Kidney tubule cell (primary cell): ENCODE measurements around the gene SLC10A7.

Source experiments
- DNase-seq: peaks from one replicate; pipeline ENCODE4 v3.0.0-alpha.2; 2018; ENCODE audit warnings: low spot score

The SLC10A7 gene

DNA sequence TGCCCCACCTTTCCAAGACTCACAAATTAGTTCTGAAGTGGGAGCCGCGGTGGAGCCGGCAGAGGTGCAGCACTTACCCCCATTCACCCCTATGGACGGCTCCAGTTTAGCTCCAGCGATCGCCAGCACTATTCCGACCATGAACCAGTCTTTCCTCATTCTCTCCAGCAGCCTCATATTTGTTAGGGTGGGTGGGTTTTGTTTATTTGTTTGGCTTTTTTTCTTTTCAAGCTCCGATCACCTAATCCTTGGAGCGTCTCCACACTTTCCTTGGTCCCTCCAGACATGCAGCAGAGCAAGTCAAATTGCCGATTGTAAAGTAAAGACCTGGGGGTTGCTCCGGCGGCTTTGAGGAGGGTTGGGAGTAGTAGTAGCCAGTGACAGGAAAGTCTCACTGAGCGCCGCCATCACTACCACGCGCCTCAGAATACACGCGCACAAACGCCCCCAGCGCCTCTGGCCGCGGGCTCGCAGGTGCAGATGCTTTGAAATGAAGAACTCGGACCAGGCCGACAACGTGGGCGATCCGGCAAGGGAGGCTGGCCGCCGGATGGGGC lies at the start of gene SLC10A7:
Gene SLC10A7, minus strand, starts transcription at position 400 of the 557 bp plus-strand sequence. Its CDS starts 223 bp downstream, at position 177.
- peak; percentile 75 for DNase-seq

DNA sequence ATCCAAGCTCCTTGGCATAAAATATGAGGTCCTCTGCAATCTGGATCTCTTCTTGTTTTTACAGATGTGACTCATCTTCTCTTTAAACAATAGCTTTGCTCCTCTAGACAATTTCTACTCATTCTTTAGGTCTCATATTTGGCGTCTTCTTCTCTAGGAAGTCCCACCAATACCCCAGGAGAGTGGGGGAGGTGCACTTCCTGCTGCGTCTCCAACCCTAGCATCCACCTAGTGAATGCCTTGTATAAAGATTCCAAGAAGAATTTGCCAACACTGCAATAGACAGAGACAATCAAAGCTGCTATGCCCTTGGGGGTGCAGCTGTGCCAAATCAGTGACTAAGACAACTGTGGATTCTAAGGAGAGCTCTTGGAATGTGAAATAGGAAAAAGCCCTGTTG lies 45.7 kb upstream of the SLC10A7 start:
- no peak for DNase-seq

DNA sequence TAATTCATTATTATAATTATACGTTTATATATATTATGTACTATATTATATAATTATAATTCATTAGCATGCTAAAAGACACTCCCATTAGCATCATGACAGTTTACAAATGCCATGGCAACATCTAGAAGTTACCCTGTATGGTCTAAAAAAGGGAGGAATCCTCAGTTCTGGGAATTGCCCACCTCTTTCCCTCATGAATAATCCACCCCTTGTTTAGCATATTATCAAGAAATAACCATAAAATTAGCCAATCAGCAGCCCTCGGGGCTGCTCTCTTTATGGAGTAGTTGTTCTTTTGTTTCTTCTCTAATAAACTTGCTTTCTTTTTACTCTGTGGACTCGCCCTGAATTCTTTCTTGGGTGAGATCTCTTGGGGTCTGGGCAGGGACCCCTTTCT lies 42.8 kb upstream of the SLC10A7 start:
- DNase-seq: no peak

DNA sequence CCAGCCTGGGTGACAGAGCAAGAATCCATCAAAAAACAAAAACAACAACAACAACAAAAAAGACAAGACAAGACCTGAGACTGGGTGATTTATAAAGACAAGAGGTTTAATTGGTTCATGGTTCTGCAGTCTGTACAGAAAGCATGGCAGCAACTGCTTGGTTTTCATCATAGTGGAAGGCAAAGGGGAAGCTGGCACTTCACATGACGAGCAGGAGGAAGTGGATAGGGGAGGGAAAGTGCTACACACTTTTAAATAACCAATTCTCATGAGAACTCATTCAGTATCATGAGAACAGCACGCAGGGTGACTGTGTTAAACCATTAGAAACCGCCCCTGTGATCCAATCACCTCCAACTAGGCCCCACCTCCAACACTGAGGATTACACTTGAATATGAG lies 28.4 kb upstream of the SLC10A7 start:
- no peak for DNase-seq

DNA sequence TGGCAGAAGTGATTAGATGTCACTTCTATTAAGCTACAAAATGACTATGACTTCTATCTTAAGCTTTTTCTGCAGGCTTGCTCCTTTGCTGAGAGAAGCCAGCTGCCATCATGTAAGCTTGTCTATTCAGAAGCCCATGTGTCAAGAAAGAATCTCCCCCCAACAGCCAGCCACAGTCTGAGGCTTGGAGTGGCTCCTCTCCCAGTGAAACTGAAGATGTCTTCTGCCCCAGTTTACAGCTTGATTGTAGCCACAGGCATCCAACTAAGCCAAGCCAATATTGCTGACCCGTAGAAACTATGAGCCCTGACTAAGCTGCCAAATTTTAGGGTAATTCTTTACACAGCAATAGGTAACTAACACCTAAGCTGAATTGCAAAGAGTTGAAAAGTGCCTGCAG lies 26.7 kb upstream of the SLC10A7 start:
- DNase-seq: no peak

DNA sequence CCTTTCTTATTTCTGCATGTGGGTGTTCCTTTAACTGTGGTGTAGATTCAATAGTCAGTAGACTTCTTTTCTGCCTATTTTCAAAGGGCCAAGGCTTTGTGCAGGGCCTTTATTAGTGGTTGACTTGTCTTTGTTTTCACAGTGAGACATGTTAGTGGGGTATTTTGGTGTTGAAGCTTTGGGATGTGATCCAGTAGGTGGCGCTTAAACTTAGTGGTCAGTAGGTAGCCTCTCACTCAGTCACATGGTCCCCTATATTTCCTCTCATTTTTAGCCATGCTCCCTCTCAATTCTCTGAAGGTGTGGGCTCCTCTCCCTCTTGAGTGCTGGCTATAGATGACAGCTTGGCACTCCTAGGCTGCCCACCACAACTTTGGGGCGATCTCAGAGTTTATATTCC lies 23.4 kb upstream of the SLC10A7 start:
- DNase-seq: peak; percentile 26

DNA sequence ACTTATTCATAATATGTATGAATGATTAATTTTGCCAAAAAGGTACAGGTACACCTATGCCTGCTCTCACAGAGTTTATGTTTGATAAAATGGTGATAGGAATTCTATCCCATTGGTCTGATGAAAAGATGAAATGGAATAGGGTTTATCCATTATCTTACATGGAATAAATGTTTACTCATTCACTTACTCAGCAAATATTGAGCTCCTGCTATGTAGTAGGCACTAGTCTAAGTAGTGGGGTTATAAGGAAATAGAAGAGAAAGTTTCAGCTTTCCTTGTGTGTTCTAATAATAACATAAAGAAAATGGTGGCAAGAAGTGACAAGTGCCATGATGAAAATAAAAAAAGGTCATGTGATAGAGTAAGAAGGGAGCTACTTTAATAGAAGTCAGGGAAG lies 12.4 kb upstream of the SLC10A7 start:
- DNase-seq: no peak

DNA sequence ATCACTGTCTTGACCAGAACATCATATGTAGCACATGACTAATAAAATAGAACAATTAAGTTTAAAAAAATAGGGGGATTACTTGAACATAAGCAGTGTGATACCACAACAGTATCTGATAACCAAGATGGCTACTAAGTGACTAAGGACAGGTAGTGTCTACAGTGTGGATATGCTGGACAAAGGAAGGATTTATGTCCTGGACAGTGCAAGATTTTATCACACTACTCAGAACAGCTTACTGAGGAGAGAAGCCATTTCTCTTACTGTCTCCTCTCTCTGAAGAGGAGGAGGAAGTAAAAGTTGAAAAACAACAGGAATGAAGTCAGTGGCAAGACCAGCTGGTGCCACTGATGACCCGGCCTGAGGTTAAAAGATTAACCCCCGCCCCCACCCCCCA lies 4.0 kb upstream of the SLC10A7 start:
- DNase-seq: no peak

DNA sequence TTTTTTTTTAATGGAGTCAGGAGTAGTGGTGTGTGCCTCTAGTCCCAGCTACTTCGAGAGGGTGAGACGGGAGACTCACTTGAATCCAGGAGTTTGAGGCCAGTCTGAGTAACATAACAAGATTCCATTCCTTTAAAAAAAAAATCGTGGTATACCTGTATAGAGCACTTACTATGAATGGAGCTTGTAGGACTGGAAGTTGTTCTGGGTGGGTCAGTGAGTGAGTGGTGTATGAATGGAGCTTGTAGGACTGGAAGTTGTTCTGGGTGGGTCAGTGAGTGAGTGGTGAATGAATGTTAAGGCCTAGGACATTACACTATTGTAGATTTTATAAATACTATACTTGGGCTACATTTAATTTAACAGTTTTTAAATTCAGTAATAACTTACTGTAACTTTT lies 2.9 kb upstream of the SLC10A7 start:
- no peak for DNase-seq

GRCh38 chr4:146522869-146523205 lies 1.1 kb upstream of the SLC10A7 start:
- no peak for DNase-seq

DNA sequence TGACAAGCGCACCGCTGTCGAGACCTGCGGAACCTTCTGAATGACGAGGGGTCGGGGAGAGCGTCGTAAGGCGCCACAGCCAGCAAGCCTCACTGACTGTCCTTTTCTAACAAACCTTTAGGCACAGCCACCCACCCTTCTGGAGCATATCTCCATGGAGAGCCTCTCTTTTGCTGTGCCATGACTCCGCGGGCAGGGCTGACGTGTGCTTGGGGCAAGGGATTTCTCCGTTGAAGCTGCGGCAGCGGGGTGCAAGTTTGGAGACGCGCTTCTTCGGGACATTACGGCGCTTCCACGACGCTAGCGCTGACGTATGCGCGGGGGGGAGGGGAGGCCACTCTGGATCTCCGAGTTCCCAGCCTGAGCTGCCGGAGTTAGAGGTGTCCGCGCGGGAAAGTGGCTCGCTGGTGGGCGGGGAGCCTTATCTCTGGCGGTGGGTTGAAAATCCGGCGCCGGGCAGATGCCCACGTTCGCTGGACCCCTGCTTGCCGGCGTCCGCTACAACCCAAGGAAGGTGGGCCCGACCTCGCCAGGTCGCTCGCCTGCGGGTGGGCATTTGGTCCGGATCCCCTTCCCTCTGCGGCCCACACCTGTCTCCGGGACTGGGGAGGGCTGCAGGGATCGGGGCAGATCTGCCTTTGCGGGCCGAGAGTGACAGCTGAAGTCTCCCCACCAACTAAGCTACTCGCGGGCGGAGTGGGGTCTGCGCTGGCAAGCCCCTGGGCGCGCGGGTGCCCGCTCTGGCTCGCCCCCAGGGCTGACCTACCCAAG lies 543 bp upstream of the SLC10A7 start:
- peak; percentile 81 for DNase-seq

DNA sequence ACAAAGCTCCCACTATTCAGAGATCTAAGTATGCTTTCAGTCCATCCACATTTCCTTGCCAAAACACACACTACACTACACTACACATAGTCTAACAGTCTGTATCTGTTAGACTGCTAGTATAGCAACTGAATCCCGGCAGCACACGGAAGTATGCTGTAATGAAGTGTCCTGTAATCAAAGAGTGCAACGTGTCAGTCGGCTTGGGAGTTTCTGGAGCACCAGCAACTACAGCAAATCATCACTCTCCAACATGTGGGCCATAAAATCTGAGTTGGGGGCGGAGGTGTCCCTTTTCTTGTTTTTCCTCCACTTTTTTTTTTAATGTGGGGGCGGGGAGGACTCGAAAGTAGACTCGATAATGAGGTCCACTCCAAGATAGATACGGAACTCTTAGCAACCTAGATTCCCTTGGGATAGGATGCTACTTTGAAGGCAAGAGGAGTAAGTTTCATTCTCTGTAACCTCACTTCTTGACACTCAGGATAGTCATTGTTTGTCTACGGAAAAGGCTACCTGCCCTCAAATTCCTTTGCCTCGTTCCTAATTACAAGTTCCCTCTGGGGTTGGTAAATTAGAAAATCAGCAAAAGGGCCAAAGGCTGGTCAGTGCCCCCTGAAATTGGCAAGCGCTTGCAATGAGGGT lies 722 bp downstream of the SLC10A7 start:
- DNase-seq: peak; percentile 66

- no peak for DNase-seq
Observed at GRCh38 chr4:146514651-146515357, 6.9 kb downstream of the SLC10A7 start.

- DNase-seq: no peak
Observed at GRCh38 chr4:146513548-146513947, 8.2 kb downstream of the SLC10A7 start.

GRCh38 chr4:146511381-146511780 lies 10.4 kb downstream of the SLC10A7 start:
- no peak for DNase-seq

GRCh38 chr4:146510942-146511341 lies 10.8 kb downstream of the SLC10A7 start:
- DNase-seq: no peak

DNA sequence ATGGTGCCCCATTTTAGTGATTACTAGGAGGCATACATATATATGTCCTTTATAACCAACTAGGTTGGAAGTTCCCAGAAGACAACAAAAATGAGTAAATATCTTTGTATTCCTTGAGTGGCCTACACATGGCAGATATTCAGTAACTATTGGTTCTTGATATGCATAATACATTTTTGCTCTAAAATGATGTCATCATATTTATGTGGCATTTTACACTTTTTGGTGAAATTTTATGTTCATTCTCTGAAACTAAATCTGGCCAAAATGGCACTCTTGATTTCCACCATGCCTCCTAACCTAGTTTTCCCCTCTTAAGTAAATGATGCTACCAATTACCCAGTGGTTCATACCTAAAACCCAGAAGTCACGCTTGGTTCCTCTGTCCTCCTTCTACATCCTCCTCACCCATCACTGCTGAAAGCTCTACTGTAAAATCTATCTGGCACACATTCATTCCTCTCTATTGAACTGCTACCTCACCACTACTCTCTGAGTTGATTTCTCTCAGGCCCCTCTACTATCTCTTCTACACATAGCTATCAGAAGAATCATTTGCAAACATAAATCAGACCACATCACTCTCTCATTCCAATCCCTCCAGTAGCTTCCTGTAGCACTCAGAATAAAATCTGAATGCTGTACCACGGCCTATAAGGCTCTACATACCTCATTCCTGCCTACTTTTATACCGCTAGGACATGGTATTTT lies 13.4 kb downstream of the SLC10A7 start:
- no peak for DNase-seq

DNA sequence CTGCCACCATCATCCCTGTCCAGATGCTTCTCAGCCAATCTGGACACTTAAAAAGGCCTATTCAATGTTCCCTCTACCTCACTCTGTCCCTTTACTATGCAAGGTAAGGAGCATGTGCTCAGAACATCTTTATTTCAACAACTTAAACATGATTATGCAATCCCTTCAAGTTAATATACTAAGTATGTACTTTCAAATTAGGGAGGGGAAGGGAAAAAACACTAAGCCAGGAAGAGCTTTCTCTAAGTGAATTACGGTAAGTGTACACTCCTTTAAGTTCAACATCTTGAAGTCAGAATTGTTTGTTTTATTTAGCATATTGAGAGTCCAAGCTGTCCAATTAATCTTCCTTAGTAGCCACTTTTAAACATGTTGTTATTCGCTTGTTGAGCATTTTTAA lies 14.1 kb downstream of the SLC10A7 start:
- DNase-seq: no peak

DNA sequence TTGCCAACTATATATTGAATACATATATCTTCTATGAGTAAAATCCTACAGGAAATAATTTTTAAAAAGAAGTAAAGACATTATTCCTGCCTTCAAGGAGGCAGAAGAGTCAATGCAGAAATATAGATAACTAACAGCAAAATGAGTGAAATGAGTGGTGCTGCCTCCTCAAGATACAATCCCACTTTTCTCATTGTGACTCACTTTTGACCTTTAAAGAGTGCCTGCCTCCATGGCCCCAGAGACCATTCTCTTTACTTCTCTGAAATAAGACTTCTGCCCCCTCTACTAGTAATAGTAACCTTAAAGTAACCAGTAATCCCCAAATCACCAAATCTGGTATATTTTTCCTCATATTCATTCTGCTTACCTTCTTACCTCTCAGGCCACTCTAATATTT lies 15.5 kb downstream of the SLC10A7 start:
- no peak for DNase-seq

- DNase-seq: no peak
Observed at GRCh38 chr4:146500216-146500615, 21.5 kb downstream of the SLC10A7 start.

- DNase-seq: no peak
Observed at GRCh38 chr4:146498291-146498690, 23.4 kb downstream of the SLC10A7 start.

DNA sequence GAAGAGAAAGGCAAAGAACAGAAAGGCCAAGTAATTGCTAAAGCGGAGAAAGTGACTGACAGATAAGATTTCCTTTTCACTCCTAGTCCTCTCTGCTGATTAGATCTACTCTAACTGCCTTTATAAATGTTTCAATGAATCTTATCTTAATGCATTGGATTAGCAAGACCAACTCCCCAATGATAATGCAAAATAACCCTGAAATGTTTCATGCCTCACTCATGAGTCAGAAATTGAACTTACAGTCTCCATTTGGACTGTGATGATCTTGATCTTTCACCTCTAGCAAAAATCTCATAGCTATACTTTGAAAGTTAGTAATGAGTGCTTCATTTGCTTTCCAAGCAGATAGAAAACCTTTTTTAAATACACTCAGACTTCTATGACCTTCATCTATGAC lies 26.5 kb downstream of the SLC10A7 start:
- DNase-seq: peak; percentile 8
